GM23338 (cell line): ENCODE data around the gene ISCU. TPM values are rescaled to one million over a fixed set of nuclear protein-coding genes. Genes with fewer than 3 reads are reported as not detected.

Experiments
- ATAC-seq: fragments of 200-7000 bp; cut with Tn5 transposase; 3 replicates; pipeline ENCODE4 v1.9.1; 2020
- DNase-seq: peaks from one replicate; pipeline ENCODE4 v3.0.0-alpha.2; 2015; ENCODE audit warnings: low spot score
- H2AFZ ChIP-seq: fragments of 200-600 bp; sonication (generic); 2 replicates; pipeline ENCODE4 v1.8.0; 2016; ENCODE audit warnings: antibody characterized with exemption, mild to moderate bottlenecking, moderate library complexity
- H3F3A ChIP-seq: fragments of 200-600 bp; sonication (generic); replicated peaks from 2 replicates; pipeline ENCODE4 v1.8.0; 2017; ENCODE audit warnings: antibody characterized with exemption, mixed run types, low read depth
- H3K27ac ChIP-seq: fragments of 200-600 bp; sonication (generic); 2 replicates; pipeline ENCODE4 v1.6.1; 2016; ENCODE audit warnings: low read depth
- H3K27me3 ChIP-seq: fragments of 200-600 bp; sonication (generic); 2 replicates; pipeline ENCODE4 v1.8.0; 2016; ENCODE audit warnings: mild to moderate bottlenecking, mixed run types, moderate library complexity; ENCODE audit not compliant: insufficient read depth
- H3K36me3 ChIP-seq: fragments of 200-600 bp; sonication (generic); 2 replicates; pipeline ENCODE4 v1.8.0; 2016; ENCODE audit warnings: mild to moderate bottlenecking; ENCODE audit not compliant: insufficient read depth
- H3K4me1 ChIP-seq: fragments of 200-600 bp; sonication (generic); 2 replicates; pipeline ENCODE4 v1.8.0; 2016; ENCODE audit warnings: mild to moderate bottlenecking, moderate library complexity; ENCODE audit not compliant: insufficient read depth
- H3K4me2 ChIP-seq: fragments of 200-600 bp; sonication (generic); 2 replicates; pipeline ENCODE4 v1.7.1; 2017; ENCODE audit warnings: mixed run types
- H3K4me3 ChIP-seq: fragments of 200-600 bp; sonication (generic); 2 replicates; pipeline ENCODE4 v1.6.1; 2016; ENCODE audit warnings: mixed run types
- H3K79me2 ChIP-seq: fragments of 200-600 bp; sonication (generic); replicated peaks from 2 replicates; pipeline ENCODE4 v1.8.0; 2017; ENCODE audit warnings: mild to moderate bottlenecking; ENCODE audit not compliant: insufficient read depth
- H3K9me2 ChIP-seq: fragments of 200-600 bp; sonication (generic); 2 replicates; pipeline ENCODE4 v1.8.0; 2017; ENCODE audit not compliant: insufficient read depth
- H4K20me1 ChIP-seq: fragments of 200-600 bp; sonication (generic); replicated peaks from 2 replicates; pipeline ENCODE4 v1.8.0; 2017; ENCODE audit warnings: mild to moderate bottlenecking; ENCODE audit not compliant: insufficient read depth
- H3K27ac Mint-ChIP-seq: 2 replicates; pipeline ENCODE4 v1.8.0; 2020; ENCODE audit warnings: inconsistent platforms, mild to moderate bottlenecking, moderate library complexity, mixed read lengths
- H3K27me3 Mint-ChIP-seq: 3 replicates; pipeline ENCODE4 v1.8.0; 2022; ENCODE audit warnings: low read depth, mild to moderate bottlenecking, moderate library complexity, mixed read lengths, inconsistent platforms; ENCODE audit not compliant: insufficient read depth, poor library complexity
- H3K36me3 Mint-ChIP-seq: 3 replicates; pipeline ENCODE4 v1.8.0; 2021; ENCODE audit warnings: low read depth, mild to moderate bottlenecking, inconsistent platforms, moderate library complexity, mixed read lengths
- H3K4me1 Mint-ChIP-seq: 3 replicates; pipeline ENCODE4 v1.8.0; 2020; ENCODE audit warnings: mild to moderate bottlenecking, inconsistent platforms, mixed read lengths
- H3K4me3 Mint-ChIP-seq: 3 replicates; pipeline ENCODE4 v1.8.0; 2021; ENCODE audit warnings: moderate library complexity, mild to moderate bottlenecking, inconsistent platforms, mixed read lengths
- H3K9me3 Mint-ChIP-seq: 3 replicates; pipeline ENCODE4 v1.8.0; 2020; ENCODE audit warnings: moderate library complexity, mild to moderate bottlenecking, inconsistent platforms, mixed read lengths
- CREB1 ChIP-seq: fragments of 250-450 bp; sonication (Bioruptor Pico); IDR thresholded peaks from 2 replicates; pipeline ENCODE4 v1.5.0; 2020; ENCODE audit warnings: low read depth, mild to moderate bottlenecking, moderate library complexity
- EZH2 ChIP-seq: fragments of 200-600 bp; sonication (generic); IDR thresholded peaks from one replicate; pipeline ENCODE4 v1.8.0; 2017; ENCODE audit warnings: antibody characterized with exemption, mild to moderate bottlenecking, low read depth; ENCODE audit not compliant: unreplicated experiment
- EZH2phosphoT487 ChIP-seq: fragments of 200-600 bp; sonication (generic); IDR thresholded peaks from one replicate; pipeline ENCODE4 v1.8.1; 2018; ENCODE audit warnings: antibody characterized with exemption; ENCODE audit not compliant: unreplicated experiment
- JUNB ChIP-seq: IDR thresholded peaks from one replicate; pipeline ENCODE4 v1.6.1; 2016; ENCODE audit warnings: antibody characterized with exemption; ENCODE audit not compliant: unreplicated experiment
- NANOG ChIP-seq: IDR thresholded peaks from 2 replicates; pipeline ENCODE4 v1.6.1; 2016; ENCODE audit warnings: antibody characterized with exemption, borderline replicate concordance
- STAT1 ChIP-seq: IDR thresholded peaks from one replicate; pipeline ENCODE4 v1.6.1; 2016; ENCODE audit warnings: antibody characterized with exemption; ENCODE audit not compliant: unreplicated experiment
- ZNF114 ChIP-seq: fragments of 250-450 bp; sonication (Bioruptor Pico); IDR thresholded peaks from 2 replicates; pipeline ENCODE4 v1.5.0; 2020; ENCODE audit warnings: mild to moderate bottlenecking, moderate library complexity
- ZNF331 ChIP-seq: fragments of 250-450 bp; sonication (Bioruptor Pico); IDR thresholded peaks from 2 replicates; pipeline ENCODE4 v1.5.0; 2020; ENCODE audit warnings: low read depth, mild to moderate bottlenecking, moderate library complexity
- polyA plus RNA-seq: library from polyadenylated mRNA; unstranded; fragments of >200 nt; fragmentation: Nextera tagmentation; extraction: Ambion mirVana; gene quantifications from 2 replicates; pipeline ENCODE4 v1.2.1, GENCODE V29; 2016
- total RNA-seq: library from RNA; depleted of rRNA; stranded (reverse); fragments of >200 nt; shearing (Covaris generic); gene quantifications from 2 replicates; pipeline ENCODE4 v1.2.3, GENCODE V29; 2014
- TF ChIP-seq, protein P1 (sequence below): IDR thresholded peaks from 2 replicates; pipeline ENCODE4 v1.6.1; 2016; ENCODE audit warnings: antibody characterized with exemption
- TF ChIP-seq, protein P2 (sequence below), 2 experiments: fragments of 200-600 bp in 1 of 2; sonication (generic) in 1 of 2; conservative IDR thresholded peaks; 2 replicates each; pipeline versions ENCODE4 v1.5.1 to v1.6.1; 2016 to 2017; ENCODE audit warnings: antibody characterized with exemption in 2 of 2, low read depth in 2 of 2, mild to moderate bottlenecking in 2 of 2, moderate library complexity in 1 of 2
- TF ChIP-seq, protein P3 (sequence below): fragments of 250-450 bp; sonication (Bioruptor Pico); IDR thresholded peaks from 2 replicates; pipeline ENCODE4 v1.5.0; 2020; ENCODE audit warnings: mild to moderate bottlenecking, moderate library complexity

The ISCU gene
- total and polyA plus RNA-seq, 2 experiments from 2014 or later: 123 to 129 TPM

DNA sequence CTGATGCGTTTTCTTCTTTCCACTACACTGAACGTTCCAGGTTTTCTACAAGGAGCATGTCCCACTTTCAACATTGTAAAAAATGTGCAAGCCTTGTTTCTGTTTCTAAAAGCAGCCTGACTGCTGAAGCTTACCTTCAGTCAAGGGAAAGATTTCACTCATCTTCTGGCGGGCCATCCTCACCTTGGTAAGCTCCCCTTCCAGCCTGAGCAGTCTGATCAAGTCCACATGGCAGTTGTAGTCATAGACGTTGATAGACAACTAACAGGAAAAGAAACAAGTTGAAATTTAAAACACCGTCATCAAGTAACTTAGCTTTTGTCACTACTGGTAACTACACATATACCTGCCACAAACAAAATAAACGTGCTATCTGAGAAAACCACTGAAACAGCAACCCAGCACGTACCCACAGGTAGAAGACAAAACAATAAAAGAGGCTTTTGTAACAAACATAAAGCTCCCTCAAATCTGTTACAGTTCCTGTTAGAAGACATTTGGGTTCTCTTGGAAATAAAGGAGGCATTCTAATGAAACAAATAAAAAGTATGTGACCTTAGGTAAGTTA is 13.4 kb upstream of the ISCU start:
- H3K27ac Mint-ChIP-seq: no peak overlapping the region
- peaks cover 32% of the 10 kb centered on the region for H3K36me3 ChIP-seq
- no peaks in the 10 kb centered on the region for H3K27me3 Mint-ChIP-seq
- no peaks in the 10 kb centered on the region for H3K4me1 ChIP-seq
- no peak overlapping the region for H3K4me3 ChIP-seq
- no peak for DNase-seq
- ATAC-seq: no peak
- peaks cover 87% of the 10 kb centered on the region for H3K79me2 ChIP-seq
- no peak overlapping the region for H3K27ac ChIP-seq
- TF ChIP-seq CREB1 (CRISPR knock-in tag): no peak
- TF ChIP-seq EZH2: no peak
- TF ChIP-seq, protein P1, sequence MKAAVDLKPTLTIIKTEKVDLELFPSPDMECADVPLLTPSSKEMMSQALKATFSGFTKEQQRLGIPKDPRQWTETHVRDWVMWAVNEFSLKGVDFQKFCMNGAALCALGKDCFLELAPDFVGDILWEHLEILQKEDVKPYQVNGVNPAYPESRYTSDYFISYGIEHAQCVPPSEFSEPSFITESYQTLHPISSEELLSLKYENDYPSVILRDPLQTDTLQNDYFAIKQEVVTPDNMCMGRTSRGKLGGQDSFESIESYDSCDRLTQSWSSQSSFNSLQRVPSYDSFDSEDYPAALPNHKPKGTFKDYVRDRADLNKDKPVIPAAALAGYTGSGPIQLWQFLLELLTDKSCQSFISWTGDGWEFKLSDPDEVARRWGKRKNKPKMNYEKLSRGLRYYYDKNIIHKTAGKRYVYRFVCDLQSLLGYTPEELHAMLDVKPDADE: no peak
- no peak for TF ChIP-seq EZH2phosphoT487
- TF ChIP-seq JUNB: no peak
- TF ChIP-seq, protein P2, sequence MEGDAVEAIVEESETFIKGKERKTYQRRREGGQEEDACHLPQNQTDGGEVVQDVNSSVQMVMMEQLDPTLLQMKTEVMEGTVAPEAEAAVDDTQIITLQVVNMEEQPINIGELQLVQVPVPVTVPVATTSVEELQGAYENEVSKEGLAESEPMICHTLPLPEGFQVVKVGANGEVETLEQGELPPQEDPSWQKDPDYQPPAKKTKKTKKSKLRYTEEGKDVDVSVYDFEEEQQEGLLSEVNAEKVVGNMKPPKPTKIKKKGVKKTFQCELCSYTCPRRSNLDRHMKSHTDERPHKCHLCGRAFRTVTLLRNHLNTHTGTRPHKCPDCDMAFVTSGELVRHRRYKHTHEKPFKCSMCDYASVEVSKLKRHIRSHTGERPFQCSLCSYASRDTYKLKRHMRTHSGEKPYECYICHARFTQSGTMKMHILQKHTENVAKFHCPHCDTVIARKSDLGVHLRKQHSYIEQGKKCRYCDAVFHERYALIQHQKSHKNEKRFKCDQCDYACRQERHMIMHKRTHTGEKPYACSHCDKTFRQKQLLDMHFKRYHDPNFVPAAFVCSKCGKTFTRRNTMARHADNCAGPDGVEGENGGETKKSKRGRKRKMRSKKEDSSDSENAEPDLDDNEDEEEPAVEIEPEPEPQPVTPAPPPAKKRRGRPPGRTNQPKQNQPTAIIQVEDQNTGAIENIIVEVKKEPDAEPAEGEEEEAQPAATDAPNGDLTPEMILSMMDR (conservative IDR thresholded peaks at IDR 0.05; ENCODE audit: low read depth in 2 of 2): no peak
- no peak for TF ChIP-seq STAT1
- no peak for TF ChIP-seq ZNF331 (CRISPR knock-in tag)
- TF ChIP-seq ZNF114 (CRISPR knock-in tag): no peak
- 0 out of 2 replicates have a peak, but pooled peaks cover 2% of the 10 kb centered on the region for H3F3A ChIP-seq
- no peaks in the 10 kb centered on the region for H3K9me2 ChIP-seq
- H3K4me1 Mint-ChIP-seq: peaks cover 17% of the 10 kb centered on the region; the same call in 2 of the 3 replicates
- H3K4me3 Mint-ChIP-seq: no peak overlapping the region
- H4K20me1 ChIP-seq: peaks cover 45% of the 10 kb centered on the region
- no peak overlapping the region for H3K4me2 ChIP-seq
- H2AFZ ChIP-seq: no peak overlapping the region
- H3K27me3 ChIP-seq: no peaks in the 10 kb centered on the region
- peaks cover 46% of the 10 kb centered on the region for H3K36me3 Mint-ChIP-seq
- H3K9me3 Mint-ChIP-seq: no peaks in the 10 kb centered on the region

DNA sequence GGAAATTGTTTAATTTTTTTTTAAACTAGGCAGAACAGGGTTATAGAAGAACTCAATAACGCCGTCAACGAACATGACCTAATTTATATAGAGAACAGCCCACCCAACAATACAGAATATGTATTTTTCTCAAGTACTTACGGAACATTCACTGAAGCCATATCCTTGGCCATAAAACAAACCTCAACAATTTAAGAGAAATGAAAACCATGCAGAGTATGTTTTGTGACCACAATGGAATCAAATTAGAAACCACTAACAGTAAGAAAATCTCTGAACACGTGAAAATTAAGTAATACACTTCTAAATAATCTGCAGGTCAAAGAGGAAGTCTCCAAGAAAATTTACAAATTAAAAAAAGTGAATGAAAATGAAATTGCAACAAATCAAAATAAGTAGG is 10.9 kb upstream of the ISCU start:
- Mint-ChIP-seq H3K36me3 (peaks cover 30% of the 10 kb centered on the region), H3K27ac (peak overlapping the region; percentile 21; the same call in 1 of the 2 replicates), H3K9me3 (no peaks in the 10 kb centered on the region), H3K27me3 (no peaks in the 10 kb centered on the region), H3K4me3 (no peak overlapping the region), H3K4me1 (peaks cover 26% of the 10 kb centered on the region; the same call in 2 of the 3 replicates)
- no peak overlapping the region for H3K27ac ChIP-seq
- no peak for DNase-seq
- no peak overlapping the region for H3K4me2 ChIP-seq
- peaks cover 54% of the 10 kb centered on the region for H4K20me1 ChIP-seq
- no peaks in the 10 kb centered on the region for H3K9me2 ChIP-seq
- no peak overlapping the region for H2AFZ ChIP-seq
- no peak for ATAC-seq
- H3K4me1 ChIP-seq: no peaks in the 10 kb centered on the region
- H3K4me3 ChIP-seq: no peak overlapping the region
- peaks cover 93% of the 10 kb centered on the region for H3K79me2 ChIP-seq
- no peaks in the 10 kb centered on the region for H3K27me3 ChIP-seq
- H3F3A ChIP-seq: no peaks in the 10 kb centered on the region
- peaks cover 18% of the 10 kb centered on the region; the same call in 1 of the 2 replicates for H3K36me3 ChIP-seq
- no peak for TF ChIP-seq NANOG
- TF ChIP-seq, protein P3, sequence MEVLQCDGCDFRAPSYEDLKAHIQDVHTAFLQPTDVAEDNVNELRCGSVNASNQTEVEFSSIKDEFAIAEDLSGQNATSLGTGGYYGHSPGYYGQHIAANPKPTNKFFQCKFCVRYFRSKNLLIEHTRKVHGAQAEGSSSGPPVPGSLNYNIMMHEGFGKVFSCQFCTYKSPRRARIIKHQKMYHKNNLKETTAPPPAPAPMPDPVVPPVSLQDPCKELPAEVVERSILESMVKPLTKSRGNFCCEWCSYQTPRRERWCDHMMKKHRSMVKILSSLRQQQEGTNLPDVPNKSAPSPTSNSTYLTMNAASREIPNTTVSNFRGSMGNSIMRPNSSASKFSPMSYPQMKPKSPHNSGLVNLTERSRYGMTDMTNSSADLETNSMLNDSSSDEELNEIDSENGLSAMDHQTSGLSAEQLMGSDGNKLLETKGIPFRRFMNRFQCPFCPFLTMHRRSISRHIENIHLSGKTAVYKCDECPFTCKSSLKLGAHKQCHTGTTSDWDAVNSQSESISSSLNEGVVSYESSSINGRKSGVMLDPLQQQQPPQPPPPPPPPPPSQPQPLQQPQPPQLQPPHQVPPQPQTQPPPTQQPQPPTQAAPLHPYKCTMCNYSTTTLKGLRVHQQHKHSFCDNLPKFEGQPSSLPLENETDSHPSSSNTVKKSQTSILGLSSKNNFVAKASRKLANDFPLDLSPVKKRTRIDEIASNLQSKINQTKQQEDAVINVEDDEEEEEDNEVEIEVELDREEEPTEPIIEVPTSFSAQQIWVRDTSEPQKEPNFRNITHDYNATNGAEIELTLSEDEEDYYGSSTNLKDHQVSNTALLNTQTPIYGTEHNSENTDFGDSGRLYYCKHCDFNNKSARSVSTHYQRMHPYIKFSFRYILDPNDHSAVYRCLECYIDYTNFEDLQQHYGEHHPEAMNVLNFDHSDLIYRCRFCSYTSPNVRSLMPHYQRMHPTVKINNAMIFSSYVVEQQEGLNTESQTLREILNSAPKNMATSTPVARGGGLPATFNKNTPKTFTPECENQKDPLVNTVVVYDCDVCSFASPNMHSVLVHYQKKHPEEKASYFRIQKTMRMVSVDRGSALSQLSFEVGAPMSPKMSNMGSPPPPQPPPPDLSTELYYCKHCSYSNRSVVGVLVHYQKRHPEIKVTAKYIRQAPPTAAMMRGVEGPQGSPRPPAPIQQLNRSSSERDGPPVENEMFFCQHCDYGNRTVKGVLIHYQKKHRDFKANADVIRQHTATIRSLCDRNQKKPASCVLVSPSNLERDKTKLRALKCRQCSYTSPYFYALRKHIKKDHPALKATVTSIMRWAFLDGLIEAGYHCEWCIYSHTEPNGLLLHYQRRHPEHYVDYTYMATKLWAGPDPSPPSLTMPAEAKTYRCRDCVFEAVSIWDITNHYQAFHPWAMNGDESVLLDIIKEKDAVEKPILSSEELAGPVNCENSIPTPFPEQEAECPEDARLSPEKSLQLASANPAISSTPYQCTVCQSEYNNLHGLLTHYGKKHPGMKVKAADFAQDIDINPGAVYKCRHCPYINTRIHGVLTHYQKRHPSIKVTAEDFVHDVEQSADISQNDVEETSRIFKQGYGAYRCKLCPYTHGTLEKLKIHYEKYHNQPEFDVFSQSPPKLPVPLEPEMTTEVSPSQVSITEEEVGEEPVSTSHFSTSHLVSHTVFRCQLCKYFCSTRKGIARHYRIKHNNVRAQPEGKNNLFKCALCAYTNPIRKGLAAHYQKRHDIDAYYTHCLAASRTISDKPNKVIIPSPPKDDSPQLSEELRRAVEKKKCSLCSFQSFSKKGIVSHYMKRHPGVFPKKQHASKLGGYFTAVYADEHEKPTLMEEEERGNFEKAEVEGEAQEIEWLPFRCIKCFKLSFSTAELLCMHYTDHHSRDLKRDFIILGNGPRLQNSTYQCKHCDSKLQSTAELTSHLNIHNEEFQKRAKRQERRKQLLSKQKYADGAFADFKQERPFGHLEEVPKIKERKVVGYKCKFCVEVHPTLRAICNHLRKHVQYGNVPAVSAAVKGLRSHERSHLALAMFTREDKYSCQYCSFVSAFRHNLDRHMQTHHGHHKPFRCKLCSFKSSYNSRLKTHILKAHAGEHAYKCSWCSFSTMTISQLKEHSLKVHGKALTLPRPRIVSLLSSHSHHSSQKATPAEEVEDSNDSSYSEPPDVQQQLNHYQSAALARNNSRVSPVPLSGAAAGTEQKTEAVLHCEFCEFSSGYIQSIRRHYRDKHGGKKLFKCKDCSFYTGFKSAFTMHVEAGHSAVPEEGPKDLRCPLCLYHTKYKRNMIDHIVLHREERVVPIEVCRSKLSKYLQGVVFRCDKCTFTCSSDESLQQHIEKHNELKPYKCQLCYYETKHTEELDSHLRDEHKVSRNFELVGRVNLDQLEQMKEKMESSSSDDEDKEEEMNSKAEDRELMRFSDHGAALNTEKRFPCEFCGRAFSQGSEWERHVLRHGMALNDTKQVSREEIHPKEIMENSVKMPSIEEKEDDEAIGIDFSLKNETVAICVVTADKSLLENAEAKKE (CRISPR knock-in tag): no peak
- TF ChIP-seq, protein P2 (conservative IDR thresholded peaks at IDR 0.05; ENCODE audit: low read depth in 2 of 2): no peak
